HG03066 (cell line): ENCODE data around the gene SLC16A5.

ENCODE experiments used
- ATAC-seq: cut with Tn5 transposase; IDR thresholded peaks from one replicate; pipeline ENCODE4 v1.9.1; 2021; ENCODE audit warnings: low read depth; ENCODE audit not compliant: unreplicated experiment

Gene SLC16A5

GRCh38 chr17:75084039-75084660 lies 3.6 kb upstream of the SLC16A5 start:
- no peak for ATAC-seq

GRCh38 chr17:75086496-75087181 lies 1.1 kb upstream of the SLC16A5 start:
- no peak for ATAC-seq

- no peak for ATAC-seq
These were observed 584 bp upstream of the SLC16A5 start for GRCh38 chr17:75087182-75087557.

GRCh38 chr17:75088465-75089417 lies 987 bp downstream of the SLC16A5 start:
- no peak for ATAC-seq

- no peak for ATAC-seq
These were observed 3.4 kb downstream of the SLC16A5 start for GRCh38 chr17:75090871-75091854.

GRCh38 chr17:75091855-75092327 lies 4.1 kb downstream of the SLC16A5 start:
- ATAC-seq: no peak

- no peak for ATAC-seq
These were observed 5.9 kb downstream of the SLC16A5 start for GRCh38 chr17:75093548-75094158.

- ATAC-seq: no peak
These were observed 7.2 kb downstream of the SLC16A5 start for GRCh38 chr17:75094871-75095399.

GRCh38 chr17:75096082-75096625 lies 8.4 kb downstream of the SLC16A5 start:
- no peak for ATAC-seq

GRCh38 chr17:75097865-75098264 lies 10.1 kb downstream of the SLC16A5 start:
- no peak for ATAC-seq

- ATAC-seq: no peak
These were observed 11.1 kb downstream of the SLC16A5 start for GRCh38 chr17:75098861-75099260.

GRCh38 chr17:75099881-75100595 lies 12.3 kb downstream of the SLC16A5 start:
- no peak for ATAC-seq

- ATAC-seq: no peak
These were observed 14.6 kb downstream of the SLC16A5 start for GRCh38 chr17:75102385-75102821.

- no peak for ATAC-seq
These were observed 16.1 kb downstream of the SLC16A5 start for GRCh38 chr17:75103601-75104554.

GRCh38 chr17:75105126-75106080 lies 17.6 kb downstream of the SLC16A5 start:
- ATAC-seq: no peak

GRCh38 chr17:75108193-75108592 lies 20.4 kb downstream of the SLC16A5 start:
- ATAC-seq: no peak
